GM12878 (cell line): Measurements from ENCODE around the gene B9D1. TPM values are rescaled to one million over a fixed set of nuclear protein-coding genes. Genes with fewer than 3 reads are reported as not detected.

Source experiments
- BACH1 ChIP-seq: fragments of 450-650 bp; IDR thresholded peaks from 2 replicates; pipeline ENCODE4 v1.6.1; 2017; ENCODE audit warnings: mild to moderate bottlenecking, borderline replicate concordance
- ETV6 ChIP-seq, 2 experiments: fragments of 450-650 bp in 1 of 2; IDR thresholded peaks in 1 of 2; conservative IDR thresholded peaks in 1 of 2; 2 replicates each; pipeline ENCODE4 v1.6.1; 2014; ENCODE audit warnings: antibody characterized with exemption in 1 of 2, borderline replicate concordance in 1 of 2, low read depth in 1 of 2, mild to moderate bottlenecking in 1 of 2, moderate library complexity in 1 of 2
- KDM1A ChIP-seq: fragments of 200-600 bp; sonication (generic); IDR thresholded peaks from 2 replicates; pipeline ENCODE4 v1.6.1; 2016; ENCODE audit warnings: borderline replicate concordance
- MTA2 ChIP-seq: fragments of 450-650 bp; IDR thresholded peaks from 2 replicates; pipeline ENCODE4 v1.6.1; 2016; ENCODE audit warnings: low read depth, mild to moderate bottlenecking, moderate library complexity
- MXI1 ChIP-seq: fragments of 150-350 bp; IDR thresholded peaks from 2 replicates; pipeline ENCODE4 v1.6.1; 2011; ENCODE audit warnings: low read depth, mild to moderate bottlenecking, inconsistent platforms, low read length, improper control_type of control experiment
- NFIC ChIP-seq: IDR thresholded peaks from 2 replicates; pipeline ENCODE4 v1.6.1; 2012; ENCODE audit warnings: low read depth, mild to moderate bottlenecking, inconsistent platforms, low read length, moderate library complexity
- POLR2AphosphoS5 ChIP-seq: IDR thresholded peaks from 2 replicates; pipeline ENCODE4 v1.6.1; 2011; ENCODE audit warnings: mild to moderate bottlenecking, low read length, inconsistent platforms
- RB1 ChIP-seq: fragments of 450-650 bp; formaldehyde crosslinking; IDR thresholded peaks from 2 replicates; pipeline ENCODE4 v1.6.1; 2017; ENCODE audit warnings: mild to moderate bottlenecking, borderline replicate concordance
- RCOR1 ChIP-seq: conservative IDR thresholded peaks from 2 replicates; pipeline ENCODE4 v1.6.1; 2012; ENCODE audit warnings: low read depth, low read length, improper control_type of control experiment
- SMAD1 ChIP-seq: fragments of 450-650 bp; IDR thresholded peaks from 2 replicates; pipeline ENCODE4 v1.6.1; 2018; ENCODE audit warnings: mild to moderate bottlenecking, low read depth; ENCODE audit not compliant: partially characterized antibody
- ZBED1 ChIP-seq: IDR thresholded peaks from 2 replicates; pipeline ENCODE4 v1.6.1; 2016; ENCODE audit warnings: borderline replicate concordance
- polyA plus RNA-seq, 11 experiments: library from polyadenylated mRNA; depleted of rRNA in 4 of 11; unstranded in 6 of 11; stranded (reverse) in 5 of 11; fragments of >200 nt; fragmentation: Nextera tagmentation in 4 of 11; fragmentation: Illumina TruSeq in 1 of 11; extraction: Ambion mirVana in 4 of 11; extraction: Trizol in 1 of 11; gene quantifications; 1 replicate in 1 of 11; 2 replicates in 10 of 11; pipeline versions ENCODE4 v1.2.1 to v1.2.3, GENCODE V29; 2011 to 2016; ENCODE audit warnings: inconsistent platforms in 2 of 11, missing spikeins in 2 of 11, low read depth in 1 of 11
- total RNA-seq, 4 experiments: library from RNA; depleted of rRNA in 3 of 4; stranded (reverse); fragments of >200 nt in 3 of 4; fragmentation: Illumina TruSeq in 1 of 4; extraction: Trizol in 1 of 4; gene quantifications; 2 replicates each; pipeline versions ENCODE4 v1.2.1 to v1.2.3, GENCODE V29; 2013 to 2021
- TF ChIP-seq, protein P1 (sequence below): fragments of 450-650 bp; IDR thresholded peaks from 2 replicates; pipeline ENCODE4 v1.6.1; 2017; ENCODE audit warnings: mild to moderate bottlenecking
- TF ChIP-seq, protein P2 (sequence below): fragments of 450-650 bp; IDR thresholded peaks from 2 replicates; pipeline ENCODE4 v1.6.1; 2016; ENCODE audit warnings: mild to moderate bottlenecking, moderate library complexity, borderline replicate concordance
- TF ChIP-seq, protein P3 (sequence below): fragments of 450-650 bp; IDR thresholded peaks from 2 replicates; pipeline ENCODE4 v1.6.1; 2017; ENCODE audit warnings: low read depth, mild to moderate bottlenecking, moderate library complexity

The B9D1 gene
- total and polyA plus RNA-seq, 10 of the 15 experiments (the other 5 are each of a cell fraction or from before 2014, with no cell fraction given): 5.9 to 18.3 (median 9.8) TPM

DNA sequence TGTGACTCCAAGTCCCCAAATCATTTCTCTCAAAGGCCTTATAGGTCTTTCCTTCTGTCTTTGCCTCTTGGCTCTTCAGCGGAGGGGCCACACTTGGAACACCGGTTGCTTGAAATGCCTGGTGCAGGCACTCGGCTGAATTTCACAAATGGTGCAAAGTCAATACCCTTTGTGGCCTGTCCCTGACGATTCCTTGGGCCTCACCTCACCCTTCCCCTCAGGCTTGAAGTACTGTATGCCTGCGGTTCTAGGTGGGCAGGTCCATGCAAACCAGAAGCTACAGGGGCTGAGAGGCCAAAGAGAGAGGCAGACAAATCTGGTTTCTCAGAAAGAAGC lies 4.1 kb upstream of the B9D1 start (continued):
- TF ChIP-seq, protein P1, sequence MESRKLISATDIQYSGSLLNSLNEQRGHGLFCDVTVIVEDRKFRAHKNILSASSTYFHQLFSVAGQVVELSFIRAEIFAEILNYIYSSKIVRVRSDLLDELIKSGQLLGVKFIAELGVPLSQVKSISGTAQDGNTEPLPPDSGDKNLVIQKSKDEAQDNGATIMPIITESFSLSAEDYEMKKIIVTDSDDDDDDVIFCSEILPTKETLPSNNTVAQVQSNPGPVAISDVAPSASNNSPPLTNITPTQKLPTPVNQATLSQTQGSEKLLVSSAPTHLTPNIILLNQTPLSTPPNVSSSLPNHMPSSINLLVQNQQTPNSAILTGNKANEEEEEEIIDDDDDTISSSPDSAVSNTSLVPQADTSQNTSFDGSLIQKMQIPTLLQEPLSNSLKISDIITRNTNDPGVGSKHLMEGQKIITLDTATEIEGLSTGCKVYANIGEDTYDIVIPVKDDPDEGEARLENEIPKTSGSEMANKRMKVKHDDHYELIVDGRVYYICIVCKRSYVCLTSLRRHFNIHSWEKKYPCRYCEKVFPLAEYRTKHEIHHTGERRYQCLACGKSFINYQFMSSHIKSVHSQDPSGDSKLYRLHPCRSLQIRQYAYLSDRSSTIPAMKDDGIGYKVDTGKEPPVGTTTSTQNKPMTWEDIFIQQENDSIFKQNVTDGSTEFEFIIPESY: no peak
- TF ChIP-seq SMAD1 (no peak), RB1 (no peak), ETV6 (conservative IDR thresholded peaks at IDR 0.05 in 1 of 2, IDR thresholded peaks at IDR 0.05 in 1 of 2; ENCODE audit: borderline replicate concordance in 1 of 2, low read depth in 1 of 2) (no peak), NFIC (no peak), MTA2 (no peak), MXI1 (no peak), KDM1A (no peak), ZBED1 (no peak), POLR2AphosphoS5 (no peak), BACH1 (no peak), RCOR1 (no peak)
- TF ChIP-seq, protein P2, sequence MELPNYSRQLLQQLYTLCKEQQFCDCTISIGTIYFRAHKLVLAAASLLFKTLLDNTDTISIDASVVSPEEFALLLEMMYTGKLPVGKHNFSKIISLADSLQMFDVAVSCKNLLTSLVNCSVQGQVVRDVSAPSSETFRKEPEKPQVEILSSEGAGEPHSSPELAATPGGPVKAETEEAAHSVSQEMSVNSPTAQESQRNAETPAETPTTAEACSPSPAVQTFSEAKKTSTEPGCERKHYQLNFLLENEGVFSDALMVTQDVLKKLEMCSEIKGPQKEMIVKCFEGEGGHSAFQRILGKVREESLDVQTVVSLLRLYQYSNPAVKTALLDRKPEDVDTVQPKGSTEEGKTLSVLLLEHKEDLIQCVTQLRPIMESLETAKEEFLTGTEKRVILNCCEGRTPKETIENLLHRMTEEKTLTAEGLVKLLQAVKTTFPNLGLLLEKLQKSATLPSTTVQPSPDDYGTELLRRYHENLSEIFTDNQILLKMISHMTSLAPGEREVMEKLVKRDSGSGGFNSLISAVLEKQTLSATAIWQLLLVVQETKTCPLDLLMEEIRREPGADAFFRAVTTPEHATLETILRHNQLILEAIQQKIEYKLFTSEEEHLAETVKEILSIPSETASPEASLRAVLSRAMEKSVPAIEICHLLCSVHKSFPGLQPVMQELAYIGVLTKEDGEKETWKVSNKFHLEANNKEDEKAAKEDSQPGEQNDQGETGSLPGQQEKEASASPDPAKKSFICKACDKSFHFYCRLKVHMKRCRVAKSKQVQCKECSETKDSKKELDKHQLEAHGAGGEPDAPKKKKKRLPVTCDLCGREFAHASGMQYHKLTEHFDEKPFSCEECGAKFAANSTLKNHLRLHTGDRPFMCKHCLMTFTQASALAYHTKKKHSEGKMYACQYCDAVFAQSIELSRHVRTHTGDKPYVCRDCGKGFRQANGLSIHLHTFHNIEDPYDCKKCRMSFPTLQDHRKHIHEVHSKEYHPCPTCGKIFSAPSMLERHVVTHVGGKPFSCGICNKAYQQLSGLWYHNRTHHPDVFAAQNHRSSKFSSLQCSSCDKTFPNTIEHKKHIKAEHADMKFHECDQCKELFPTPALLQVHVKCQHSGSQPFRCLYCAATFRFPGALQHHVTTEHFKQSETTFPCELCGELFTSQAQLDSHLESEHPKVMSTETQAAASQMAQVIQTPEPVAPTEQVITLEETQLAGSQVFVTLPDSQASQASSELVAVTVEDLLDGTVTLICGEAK: no peak
- TF ChIP-seq, protein P3, sequence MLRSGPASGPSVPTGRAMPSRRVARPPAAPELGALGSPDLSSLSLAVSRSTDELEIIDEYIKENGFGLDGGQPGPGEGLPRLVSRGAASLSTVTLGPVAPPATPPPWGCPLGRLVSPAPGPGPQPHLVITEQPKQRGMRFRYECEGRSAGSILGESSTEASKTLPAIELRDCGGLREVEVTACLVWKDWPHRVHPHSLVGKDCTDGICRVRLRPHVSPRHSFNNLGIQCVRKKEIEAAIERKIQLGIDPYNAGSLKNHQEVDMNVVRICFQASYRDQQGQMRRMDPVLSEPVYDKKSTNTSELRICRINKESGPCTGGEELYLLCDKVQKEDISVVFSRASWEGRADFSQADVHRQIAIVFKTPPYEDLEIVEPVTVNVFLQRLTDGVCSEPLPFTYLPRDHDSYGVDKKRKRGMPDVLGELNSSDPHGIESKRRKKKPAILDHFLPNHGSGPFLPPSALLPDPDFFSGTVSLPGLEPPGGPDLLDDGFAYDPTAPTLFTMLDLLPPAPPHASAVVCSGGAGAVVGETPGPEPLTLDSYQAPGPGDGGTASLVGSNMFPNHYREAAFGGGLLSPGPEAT: no peak
